GM23338 (cell line): ENCODE measurements around the gene CACNA1C. TPM values are rescaled to one million over a fixed set of nuclear protein-coding genes. Genes with fewer than 3 reads are reported as not detected.

Experiments used
- ATAC-seq: fragments of 200-7000 bp; cut with Tn5 transposase; 3 replicates; pipeline ENCODE4 v1.9.1; 2020
- DNase-seq: peaks from one replicate; pipeline ENCODE4 v3.0.0-alpha.2; 2015; ENCODE audit warnings: low spot score
- H2AFZ ChIP-seq: fragments of 200-600 bp; sonication (generic); 2 replicates; pipeline ENCODE4 v1.8.0; 2016; ENCODE audit warnings: antibody characterized with exemption, mild to moderate bottlenecking, moderate library complexity
- H3F3A ChIP-seq: fragments of 200-600 bp; sonication (generic); replicated peaks from 2 replicates; pipeline ENCODE4 v1.8.0; 2017; ENCODE audit warnings: antibody characterized with exemption, mixed run types, low read depth
- H3K27ac ChIP-seq: fragments of 200-600 bp; sonication (generic); 2 replicates; pipeline ENCODE4 v1.6.1; 2016; ENCODE audit warnings: low read depth
- H3K27me3 ChIP-seq: fragments of 200-600 bp; sonication (generic); 2 replicates; pipeline ENCODE4 v1.8.0; 2016; ENCODE audit warnings: mild to moderate bottlenecking, mixed run types, moderate library complexity; ENCODE audit not compliant: insufficient read depth
- H3K36me3 ChIP-seq: fragments of 200-600 bp; sonication (generic); 2 replicates; pipeline ENCODE4 v1.8.0; 2016; ENCODE audit warnings: mild to moderate bottlenecking; ENCODE audit not compliant: insufficient read depth
- H3K4me1 ChIP-seq: fragments of 200-600 bp; sonication (generic); 2 replicates; pipeline ENCODE4 v1.8.0; 2016; ENCODE audit warnings: mild to moderate bottlenecking, moderate library complexity; ENCODE audit not compliant: insufficient read depth
- H3K4me2 ChIP-seq: fragments of 200-600 bp; sonication (generic); 2 replicates; pipeline ENCODE4 v1.7.1; 2017; ENCODE audit warnings: mixed run types
- H3K4me3 ChIP-seq: fragments of 200-600 bp; sonication (generic); 2 replicates; pipeline ENCODE4 v1.6.1; 2016; ENCODE audit warnings: mixed run types
- H3K79me2 ChIP-seq: fragments of 200-600 bp; sonication (generic); replicated peaks from 2 replicates; pipeline ENCODE4 v1.8.0; 2017; ENCODE audit warnings: mild to moderate bottlenecking; ENCODE audit not compliant: insufficient read depth
- H3K9me2 ChIP-seq: fragments of 200-600 bp; sonication (generic); 2 replicates; pipeline ENCODE4 v1.8.0; 2017; ENCODE audit not compliant: insufficient read depth
- H4K20me1 ChIP-seq: fragments of 200-600 bp; sonication (generic); replicated peaks from 2 replicates; pipeline ENCODE4 v1.8.0; 2017; ENCODE audit warnings: mild to moderate bottlenecking; ENCODE audit not compliant: insufficient read depth
- H3K27ac Mint-ChIP-seq: 2 replicates; pipeline ENCODE4 v1.8.0; 2020; ENCODE audit warnings: inconsistent platforms, mild to moderate bottlenecking, moderate library complexity, mixed read lengths
- H3K27me3 Mint-ChIP-seq: 3 replicates; pipeline ENCODE4 v1.8.0; 2022; ENCODE audit warnings: low read depth, mild to moderate bottlenecking, moderate library complexity, mixed read lengths, inconsistent platforms; ENCODE audit not compliant: insufficient read depth, poor library complexity
- H3K36me3 Mint-ChIP-seq: 3 replicates; pipeline ENCODE4 v1.8.0; 2021; ENCODE audit warnings: low read depth, mild to moderate bottlenecking, inconsistent platforms, moderate library complexity, mixed read lengths
- H3K4me1 Mint-ChIP-seq: 3 replicates; pipeline ENCODE4 v1.8.0; 2020; ENCODE audit warnings: mild to moderate bottlenecking, inconsistent platforms, mixed read lengths
- H3K4me3 Mint-ChIP-seq: 3 replicates; pipeline ENCODE4 v1.8.0; 2021; ENCODE audit warnings: moderate library complexity, mild to moderate bottlenecking, inconsistent platforms, mixed read lengths
- H3K9me3 Mint-ChIP-seq: 3 replicates; pipeline ENCODE4 v1.8.0; 2020; ENCODE audit warnings: moderate library complexity, mild to moderate bottlenecking, inconsistent platforms, mixed read lengths
- CREB1 ChIP-seq: fragments of 250-450 bp; sonication (Bioruptor Pico); IDR thresholded peaks from 2 replicates; pipeline ENCODE4 v1.5.0; 2020; ENCODE audit warnings: low read depth, mild to moderate bottlenecking, moderate library complexity
- EZH2 ChIP-seq: fragments of 200-600 bp; sonication (generic); IDR thresholded peaks from one replicate; pipeline ENCODE4 v1.8.0; 2017; ENCODE audit warnings: antibody characterized with exemption, mild to moderate bottlenecking, low read depth; ENCODE audit not compliant: unreplicated experiment
- EZH2phosphoT487 ChIP-seq: fragments of 200-600 bp; sonication (generic); IDR thresholded peaks from one replicate; pipeline ENCODE4 v1.8.1; 2018; ENCODE audit warnings: antibody characterized with exemption; ENCODE audit not compliant: unreplicated experiment
- JUNB ChIP-seq: IDR thresholded peaks from one replicate; pipeline ENCODE4 v1.6.1; 2016; ENCODE audit warnings: antibody characterized with exemption; ENCODE audit not compliant: unreplicated experiment
- NANOG ChIP-seq: IDR thresholded peaks from 2 replicates; pipeline ENCODE4 v1.6.1; 2016; ENCODE audit warnings: antibody characterized with exemption, borderline replicate concordance
- POLR2AphosphoS5 ChIP-seq: IDR thresholded peaks from 2 replicates; pipeline ENCODE4 v1.6.1; 2016; ENCODE audit warnings: antibody characterized with exemption, low read depth
- STAT1 ChIP-seq: IDR thresholded peaks from one replicate; pipeline ENCODE4 v1.6.1; 2016; ENCODE audit warnings: antibody characterized with exemption; ENCODE audit not compliant: unreplicated experiment
- ZNF114 ChIP-seq: fragments of 250-450 bp; sonication (Bioruptor Pico); IDR thresholded peaks from 2 replicates; pipeline ENCODE4 v1.5.0; 2020; ENCODE audit warnings: mild to moderate bottlenecking, moderate library complexity
- ZNF331 ChIP-seq: fragments of 250-450 bp; sonication (Bioruptor Pico); IDR thresholded peaks from 2 replicates; pipeline ENCODE4 v1.5.0; 2020; ENCODE audit warnings: low read depth, mild to moderate bottlenecking, moderate library complexity
- ZNF462 ChIP-seq: fragments of 250-450 bp; sonication (Bioruptor Pico); IDR thresholded peaks from 2 replicates; pipeline ENCODE4 v1.5.0; 2020; ENCODE audit warnings: mild to moderate bottlenecking, moderate library complexity
- polyA plus RNA-seq: library from polyadenylated mRNA; unstranded; fragments of >200 nt; fragmentation: Nextera tagmentation; extraction: Ambion mirVana; gene quantifications from 2 replicates; pipeline ENCODE4 v1.2.1, GENCODE V29; 2016
- total RNA-seq: library from RNA; depleted of rRNA; stranded (reverse); fragments of >200 nt; shearing (Covaris generic); gene quantifications from 2 replicates; pipeline ENCODE4 v1.2.3, GENCODE V29; 2014
- TF ChIP-seq, protein P1 (sequence below): IDR thresholded peaks from 2 replicates; pipeline ENCODE4 v1.6.1; 2016; ENCODE audit warnings: antibody characterized with exemption
- TF ChIP-seq, protein P2 (sequence below), 2 experiments: fragments of 200-600 bp in 1 of 2; sonication (generic) in 1 of 2; conservative IDR thresholded peaks; 2 replicates each; pipeline versions ENCODE4 v1.5.1 to v1.6.1; 2016 to 2017; ENCODE audit warnings: antibody characterized with exemption in 2 of 2, low read depth in 2 of 2, mild to moderate bottlenecking in 2 of 2, moderate library complexity in 1 of 2
- TF ChIP-seq, protein P3 (sequence below): IDR thresholded peaks from one replicate; pipeline ENCODE4 v1.6.1; 2018; ENCODE audit warnings: antibody characterized with exemption; ENCODE audit not compliant: unreplicated experiment

The CACNA1C gene
- total and polyA plus RNA-seq, 2 experiments from 2014 or later = 0.78 to 2.1 TPM

DNA sequence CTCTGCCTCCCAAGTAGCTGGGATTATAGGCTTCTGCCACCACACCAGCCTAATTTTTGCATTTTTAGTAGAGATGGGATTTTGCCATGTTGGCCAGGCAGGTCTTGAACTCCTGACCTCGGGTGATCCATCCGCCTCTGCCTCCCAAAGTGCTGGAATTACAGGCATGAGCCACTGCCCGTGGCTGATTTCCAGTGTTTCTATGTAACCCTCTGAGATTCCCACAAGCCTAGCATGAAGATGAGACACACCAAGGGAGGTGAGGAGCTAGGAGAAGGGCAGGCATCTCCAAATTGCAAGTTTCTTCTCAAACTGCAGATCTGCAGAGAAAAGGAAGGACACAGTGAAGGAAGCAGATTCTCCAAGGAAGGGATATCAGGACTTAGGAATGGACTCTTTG, 125.0 kb downstream of the CACNA1C start:
- Histone ChIP-seq H3K79me2 (no peaks in the 10 kb centered on the region), H3F3A (no peaks in the 10 kb centered on the region), H3K27ac (no peak overlapping the region), H3K36me3 (no peaks in the 10 kb centered on the region), H2AFZ (no peak overlapping the region), H3K4me1 (no peaks in the 10 kb centered on the region), H3K9me2 (no peaks in the 10 kb centered on the region), H4K20me1 (no peaks in the 10 kb centered on the region), H3K4me3 (no peak overlapping the region), H3K27me3 (no peaks in the 10 kb centered on the region), H3K4me2 (no peak overlapping the region)
- Mint-ChIP-seq H3K4me3 (no peak overlapping the region), H3K36me3 (no peaks in the 10 kb centered on the region), H3K4me1 (peaks cover 9% of the 10 kb centered on the region), H3K27me3 (peaks cover 2% of the 10 kb centered on the region), H3K27ac (no peak overlapping the region), H3K9me3 (no peaks in the 10 kb centered on the region)
- ATAC-seq = no peak
- DNase-seq = no peak
- TF ChIP-seq ZNF114 (CRISPR knock-in tag) (no peak), ZNF331 (no peak), STAT1 (no peak), JUNB (no peak), NANOG (no peak), EZH2phosphoT487 (no peak), POLR2AphosphoS5 (no peak), ZNF462 (CRISPR knock-in tag) (no peak), CREB1 (CRISPR knock-in tag) (no peak), EZH2 (no peak)
- TF ChIP-seq, protein P1, sequence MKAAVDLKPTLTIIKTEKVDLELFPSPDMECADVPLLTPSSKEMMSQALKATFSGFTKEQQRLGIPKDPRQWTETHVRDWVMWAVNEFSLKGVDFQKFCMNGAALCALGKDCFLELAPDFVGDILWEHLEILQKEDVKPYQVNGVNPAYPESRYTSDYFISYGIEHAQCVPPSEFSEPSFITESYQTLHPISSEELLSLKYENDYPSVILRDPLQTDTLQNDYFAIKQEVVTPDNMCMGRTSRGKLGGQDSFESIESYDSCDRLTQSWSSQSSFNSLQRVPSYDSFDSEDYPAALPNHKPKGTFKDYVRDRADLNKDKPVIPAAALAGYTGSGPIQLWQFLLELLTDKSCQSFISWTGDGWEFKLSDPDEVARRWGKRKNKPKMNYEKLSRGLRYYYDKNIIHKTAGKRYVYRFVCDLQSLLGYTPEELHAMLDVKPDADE = no peak
- TF ChIP-seq, protein P2, sequence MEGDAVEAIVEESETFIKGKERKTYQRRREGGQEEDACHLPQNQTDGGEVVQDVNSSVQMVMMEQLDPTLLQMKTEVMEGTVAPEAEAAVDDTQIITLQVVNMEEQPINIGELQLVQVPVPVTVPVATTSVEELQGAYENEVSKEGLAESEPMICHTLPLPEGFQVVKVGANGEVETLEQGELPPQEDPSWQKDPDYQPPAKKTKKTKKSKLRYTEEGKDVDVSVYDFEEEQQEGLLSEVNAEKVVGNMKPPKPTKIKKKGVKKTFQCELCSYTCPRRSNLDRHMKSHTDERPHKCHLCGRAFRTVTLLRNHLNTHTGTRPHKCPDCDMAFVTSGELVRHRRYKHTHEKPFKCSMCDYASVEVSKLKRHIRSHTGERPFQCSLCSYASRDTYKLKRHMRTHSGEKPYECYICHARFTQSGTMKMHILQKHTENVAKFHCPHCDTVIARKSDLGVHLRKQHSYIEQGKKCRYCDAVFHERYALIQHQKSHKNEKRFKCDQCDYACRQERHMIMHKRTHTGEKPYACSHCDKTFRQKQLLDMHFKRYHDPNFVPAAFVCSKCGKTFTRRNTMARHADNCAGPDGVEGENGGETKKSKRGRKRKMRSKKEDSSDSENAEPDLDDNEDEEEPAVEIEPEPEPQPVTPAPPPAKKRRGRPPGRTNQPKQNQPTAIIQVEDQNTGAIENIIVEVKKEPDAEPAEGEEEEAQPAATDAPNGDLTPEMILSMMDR (conservative IDR thresholded peaks at IDR 0.05; ENCODE audit: low read depth in 2 of 2) = no peak
- TF ChIP-seq, protein P3, sequence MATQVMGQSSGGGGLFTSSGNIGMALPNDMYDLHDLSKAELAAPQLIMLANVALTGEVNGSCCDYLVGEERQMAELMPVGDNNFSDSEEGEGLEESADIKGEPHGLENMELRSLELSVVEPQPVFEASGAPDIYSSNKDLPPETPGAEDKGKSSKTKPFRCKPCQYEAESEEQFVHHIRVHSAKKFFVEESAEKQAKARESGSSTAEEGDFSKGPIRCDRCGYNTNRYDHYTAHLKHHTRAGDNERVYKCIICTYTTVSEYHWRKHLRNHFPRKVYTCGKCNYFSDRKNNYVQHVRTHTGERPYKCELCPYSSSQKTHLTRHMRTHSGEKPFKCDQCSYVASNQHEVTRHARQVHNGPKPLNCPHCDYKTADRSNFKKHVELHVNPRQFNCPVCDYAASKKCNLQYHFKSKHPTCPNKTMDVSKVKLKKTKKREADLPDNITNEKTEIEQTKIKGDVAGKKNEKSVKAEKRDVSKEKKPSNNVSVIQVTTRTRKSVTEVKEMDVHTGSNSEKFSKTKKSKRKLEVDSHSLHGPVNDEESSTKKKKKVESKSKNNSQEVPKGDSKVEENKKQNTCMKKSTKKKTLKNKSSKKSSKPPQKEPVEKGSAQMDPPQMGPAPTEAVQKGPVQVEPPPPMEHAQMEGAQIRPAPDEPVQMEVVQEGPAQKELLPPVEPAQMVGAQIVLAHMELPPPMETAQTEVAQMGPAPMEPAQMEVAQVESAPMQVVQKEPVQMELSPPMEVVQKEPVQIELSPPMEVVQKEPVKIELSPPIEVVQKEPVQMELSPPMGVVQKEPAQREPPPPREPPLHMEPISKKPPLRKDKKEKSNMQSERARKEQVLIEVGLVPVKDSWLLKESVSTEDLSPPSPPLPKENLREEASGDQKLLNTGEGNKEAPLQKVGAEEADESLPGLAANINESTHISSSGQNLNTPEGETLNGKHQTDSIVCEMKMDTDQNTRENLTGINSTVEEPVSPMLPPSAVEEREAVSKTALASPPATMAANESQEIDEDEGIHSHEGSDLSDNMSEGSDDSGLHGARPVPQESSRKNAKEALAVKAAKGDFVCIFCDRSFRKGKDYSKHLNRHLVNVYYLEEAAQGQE = no peak
